Right lobe of liver (tissue), 6 donors: Measurements from ENCODE around the gene PPME1. TPM values are rescaled to one million over a fixed set of nuclear protein-coding genes. Genes with fewer than 3 reads are reported as not detected.

Experiments
- ATAC-seq, 4 donors: fragments of 200-7000 bp; cut with Tn5 transposase; one replicate each; pipeline ENCODE4 v1.9.1; 2020; ENCODE audit warnings: mild to moderate bottlenecking in 4 of 4, moderate library complexity in 4 of 4
- DNase-seq, 3 donors: peaks; one replicate each; pipeline ENCODE4 v3.0.0-alpha.2; 2020
- H3K27ac ChIP-seq, 3 donors: fragments of 200-600 bp; one replicate each; pipeline ENCODE4 v1.8.0; 2022
- H3K27me3 ChIP-seq, 2 donors: fragments of 200-600 bp; one replicate each; pipeline ENCODE4 v1.8.0; 2022
- H3K36me3 ChIP-seq, 4 donors: fragments of 200-600 bp; sonication (generic) in 1 of 4; one replicate each; pipeline versions ENCODE4 v1.5.1 to v1.8.0; 2017 to 2022; ENCODE audit warnings: control low read depth in 1 of 4
- H3K4me1 ChIP-seq, 4 donors: fragments of 200-600 bp; sonication (generic) in 1 of 4; one replicate each; pipeline versions ENCODE4 v1.5.1 to v1.8.0; 2017 to 2022; ENCODE audit warnings: control low read depth in 1 of 4
- H3K4me3 ChIP-seq, 3 donors: fragments of 200-600 bp; one replicate each; pipeline ENCODE4 v1.8.0; 2022
- H3K9me3 ChIP-seq, 4 donors: fragments of 200-600 bp; sonication (generic) in 1 of 4; one replicate each; pipeline versions ENCODE4 v1.5.1 to v1.8.0; 2017 to 2022; ENCODE audit warnings: control low read depth in 1 of 4
- POLR2A ChIP-seq: fragments of 450-650 bp; IDR thresholded peaks from one replicate; pipeline ENCODE4 v1.6.1; 2017; ENCODE audit warnings: antibody characterized with exemption, mild to moderate bottlenecking
- WGBS: methylation state at CpG from one replicate; pipeline ENCODE4 v1.1.6; 2018; ENCODE audit warnings: low coverage, low lambda C conversion rate; ENCODE audit not compliant: insufficient coverage; ENCODE audit errors: missing lambda C conversion rate; 5-methylcytosine and 5-hydroxymethylcytosine counted together
- intact Hi-C, 2 donors: fragments of 100-400 bp; cut with DNase I; formaldehyde crosslinking; loops; one replicate each; pipeline versions ENCODE4 v1.11.2 to v1.14.1; 2022
- total RNA-seq, 6 experiments: library from RNA; depleted of rRNA in 2 of 6; stranded (reverse); fragments of >200 nt in 2 of 6; fragmentation: NEBNext Ultra II Directional in 3 of 6; extraction: Animal tissue kit (Norgen Biotek cat#: 25700) in 3 of 6; gene quantifications; one replicate each; pipeline versions ENCODE4 v1.1.0 to v1.2.4, GENCODE V29; 2016 to 2023
- TF ChIP-seq, protein P1 (sequence below), 4 donors: fragments of 200-600 bp in 3 of 4; fragments of 450-650 bp in 1 of 4; IDR thresholded peaks; one replicate each; pipeline versions ENCODE4 v1.5.1 to v1.8.0; 2016 to 2022; ENCODE audit warnings: antibody characterized with exemption in 4 of 4, mild to moderate bottlenecking in 2 of 4
- donor health status: DM: no; HTN: yes; CAD: no.
- donor health status: DM: no; HTN: no; CAD: no.
- donor health status: DM: no; HTN: no; CAD: no.
- donor health status: DM: no; HTN: yes; CAD: no.
- donor health status: DM: no; HTN: yes; CAD: no.

PPME1 gene
- total RNA-seq, 6 experiments from 2014 or later = 8.9 to 18.9 (median 13.0) TPM

DNA sequence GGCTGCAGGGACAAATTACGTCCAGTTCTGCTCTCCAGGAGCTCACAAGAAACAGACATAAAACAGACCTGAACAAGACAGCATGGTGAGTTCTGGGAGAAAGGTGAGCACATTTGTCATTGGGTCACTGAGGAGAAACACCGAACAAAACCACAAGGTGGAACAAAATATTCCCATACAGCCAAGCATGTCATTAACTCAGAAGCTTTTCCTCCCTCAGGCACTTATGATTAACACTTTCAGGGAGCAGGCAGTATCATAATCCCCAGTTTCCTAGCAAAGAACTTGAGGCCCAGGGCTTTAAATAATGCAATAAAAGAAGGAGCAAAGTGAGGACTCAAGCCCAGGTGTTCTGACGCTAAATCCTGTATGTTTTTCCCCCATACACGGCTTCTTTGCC is 97.4 kb downstream of the PPME1 start:
- H3K36me3 ChIP-seq = no peaks in the 10 kb centered on the region
- no peaks in the 10 kb centered on the region for H3K27me3 ChIP-seq
- no peak for ATAC-seq
- H3K9me3 ChIP-seq = no peaks in the 10 kb centered on the region
- intact Hi-C loops = no loop called here
- WGBS = 87% methylated on average over 4 of the region's 4 CpGs
- H3K27ac ChIP-seq = no peak overlapping the region
- no peak for DNase-seq
- no peak for TF ChIP-seq POLR2A
- TF ChIP-seq, protein P1, sequence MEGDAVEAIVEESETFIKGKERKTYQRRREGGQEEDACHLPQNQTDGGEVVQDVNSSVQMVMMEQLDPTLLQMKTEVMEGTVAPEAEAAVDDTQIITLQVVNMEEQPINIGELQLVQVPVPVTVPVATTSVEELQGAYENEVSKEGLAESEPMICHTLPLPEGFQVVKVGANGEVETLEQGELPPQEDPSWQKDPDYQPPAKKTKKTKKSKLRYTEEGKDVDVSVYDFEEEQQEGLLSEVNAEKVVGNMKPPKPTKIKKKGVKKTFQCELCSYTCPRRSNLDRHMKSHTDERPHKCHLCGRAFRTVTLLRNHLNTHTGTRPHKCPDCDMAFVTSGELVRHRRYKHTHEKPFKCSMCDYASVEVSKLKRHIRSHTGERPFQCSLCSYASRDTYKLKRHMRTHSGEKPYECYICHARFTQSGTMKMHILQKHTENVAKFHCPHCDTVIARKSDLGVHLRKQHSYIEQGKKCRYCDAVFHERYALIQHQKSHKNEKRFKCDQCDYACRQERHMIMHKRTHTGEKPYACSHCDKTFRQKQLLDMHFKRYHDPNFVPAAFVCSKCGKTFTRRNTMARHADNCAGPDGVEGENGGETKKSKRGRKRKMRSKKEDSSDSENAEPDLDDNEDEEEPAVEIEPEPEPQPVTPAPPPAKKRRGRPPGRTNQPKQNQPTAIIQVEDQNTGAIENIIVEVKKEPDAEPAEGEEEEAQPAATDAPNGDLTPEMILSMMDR (IDR thresholded peaks at IDR 0.05) = no peak
- H3K4me3 ChIP-seq = no peak overlapping the region
- H3K4me1 ChIP-seq = no peaks in the 10 kb centered on the region

DNA sequence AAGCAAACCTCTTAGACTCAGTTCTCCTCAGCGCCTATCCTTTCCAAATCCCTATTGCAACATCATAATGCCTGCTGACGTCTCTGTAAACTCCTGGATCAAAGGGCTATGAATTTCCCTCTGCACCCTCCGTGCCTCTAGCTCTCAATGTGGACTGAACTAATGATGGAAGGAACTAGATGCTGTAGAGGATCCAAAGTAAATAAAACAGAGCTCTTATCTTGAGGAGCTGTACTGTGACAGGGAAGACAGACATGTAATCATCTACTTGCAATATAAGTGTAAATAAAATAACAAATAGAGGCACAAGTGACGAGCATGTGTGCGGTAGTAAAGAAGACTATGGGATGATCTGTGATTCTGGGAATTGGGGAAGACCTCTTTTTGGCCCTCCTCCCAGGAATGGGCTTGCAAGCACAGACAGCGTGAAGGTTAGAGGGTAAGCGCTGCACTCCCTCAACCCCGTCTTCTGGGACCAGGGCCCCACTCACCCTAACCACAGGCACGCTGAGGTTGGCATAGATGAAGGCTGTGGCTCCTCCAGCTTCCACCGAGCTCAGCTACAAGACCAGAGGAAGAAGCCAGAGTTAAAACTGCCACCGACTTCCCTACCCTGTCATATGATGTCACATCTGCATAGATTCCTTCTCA is 98.2 kb downstream of the PPME1 start:
- intact Hi-C loops = no loop called here
- H3K9me3 ChIP-seq = no peaks in the 10 kb centered on the region
- 51% methylated on average over 5 of the region's 11 CpGs for WGBS
- H3K4me3 ChIP-seq = no peak overlapping the region
- H3K27ac ChIP-seq = no peak overlapping the region
- H3K4me1 ChIP-seq = no peaks in the 10 kb centered on the region
- H3K36me3 ChIP-seq = no peaks in the 10 kb centered on the region
- no peak for DNase-seq
- TF ChIP-seq, protein P1 (IDR thresholded peaks at IDR 0.05) = no peak
- no peak for TF ChIP-seq POLR2A
- peak in 2 of 4 donors; percentile 33 to 34 for ATAC-seq
- H3K27me3 ChIP-seq = no peaks in the 10 kb centered on the region

- intact Hi-C loops = no loop called here
- ATAC-seq = no peak
- WGBS = 40% methylated on average over 1 of the region's 4 CpGs
These were observed 101.2 kb downstream of the PPME1 start for GRCh38 chr11:74272276-74272675.

GRCh38 chr11:74276581-74276980 is 105.5 kb downstream of the PPME1 start:
- no peak overlapping the region for H3K27ac ChIP-seq
- intact Hi-C loops = no loop called here
- H3K36me3 ChIP-seq = no peaks in the 10 kb centered on the region
- TF ChIP-seq POLR2A = no peak
- TF ChIP-seq, protein P1 (IDR thresholded peaks at IDR 0.05) = no peak
- no peak overlapping the region for H3K4me3 ChIP-seq
- 50% methylated on average over 1 of the region's 2 CpGs for WGBS
- no peaks in the 10 kb centered on the region for H3K9me3 ChIP-seq
- H3K27me3 ChIP-seq = no peaks in the 10 kb centered on the region
- DNase-seq (no peak), ATAC-seq (no peak)
- no peaks in the 10 kb centered on the region for H3K4me1 ChIP-seq

More at GRCh38 chr11:74272276-74272675, 101.2 kb downstream of the PPME1 start:
- Histone ChIP-seq H3K36me3 (no peaks in the 10 kb centered on the region), H3K4me1 (no peaks in the 10 kb centered on the region), H3K27me3 (no peaks in the 10 kb centered on the region), H3K9me3 (no peaks in the 10 kb centered on the region), H3K4me3 (no peak overlapping the region), H3K27ac (no peak overlapping the region)
- TF ChIP-seq POLR2A = no peak
- TF ChIP-seq, protein P1 (IDR thresholded peaks at IDR 0.05) = no peak
- DNase-seq = no peak

DNA sequence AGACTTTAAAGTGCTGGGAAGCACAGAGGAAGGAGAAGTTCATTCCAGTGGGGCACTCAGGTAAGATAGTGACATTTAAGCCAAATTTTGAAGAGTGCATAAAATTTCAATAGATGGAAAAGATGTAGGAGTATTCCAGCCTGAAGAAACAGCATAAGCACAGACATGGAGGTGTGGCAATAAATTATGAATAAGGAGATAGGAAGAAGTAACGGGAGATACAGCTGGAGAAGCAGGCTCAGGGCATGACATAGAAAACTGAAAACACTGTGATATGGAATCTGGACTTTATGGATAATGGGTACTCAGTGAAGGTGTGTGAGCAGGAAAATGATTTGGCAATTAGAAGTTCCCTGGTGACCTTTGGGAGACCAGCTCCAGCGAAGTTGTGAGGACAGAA is 107.0 kb downstream of the PPME1 start:
- no peaks in the 10 kb centered on the region for H3K27me3 ChIP-seq
- 88% methylated on average over 2 of the region's 2 CpGs for WGBS
- ATAC-seq = no peak
- TF ChIP-seq POLR2A = no peak
- TF ChIP-seq, protein P1 (IDR thresholded peaks at IDR 0.05) = no peak
- no peak overlapping the region for H3K4me3 ChIP-seq
- no peak overlapping the region for H3K27ac ChIP-seq
- DNase-seq = no peak
- no peaks in the 10 kb centered on the region for H3K9me3 ChIP-seq
- no peaks in the 10 kb centered on the region for H3K4me1 ChIP-seq
- H3K36me3 ChIP-seq = no peaks in the 10 kb centered on the region
- intact Hi-C loops = no loop called here
